Heart left ventricle (tissue), 13 donors: ENCODE data around the gene FAM20C.

Experiments used
- POLR2A ChIP-seq, 2 donors: fragments of 450-650 bp; IDR thresholded peaks; one replicate each; pipeline ENCODE4 v1.6.1; 2017; ENCODE audit warnings: antibody characterized with exemption in 2 of 2, mild to moderate bottlenecking in 2 of 2, moderate library complexity in 2 of 2
- TF ChIP-seq, protein P1 (sequence below), 12 donors: fragments of 200-600 bp; sonication (generic) in 4 of 12; IDR thresholded peaks; one replicate each; pipeline versions ENCODE4 v1.5.0 to v1.8.0; 2018 to 2022; ENCODE audit warnings: antibody characterized with exemption in 12 of 12, mild to moderate bottlenecking in 5 of 12
- donor health status: ischemic (EF 13 %, LVEDD 7.1; RV severe dilation, severe dysfunction).
- donor health status: DM: no; HTN: yes; CAD: no.
- donor health status: DM: no; HTN: no; CAD: no.
- donor health status: ischemic (EF 25% LVEDD 6.9; RV normal size, moderate dysfunction).
- donor health status: ischemic (EF 25% LVEDD 5.7; RV mildly dilated, moderate dysfunction).
- donor health status: ischemic (EF 35%, LVEDD 5.7; RV mildly dilated, moderate dysfunction).
- donor health status: nonischemic (EF 11% LVEDD 7.7; RV severe dilation, severe dysfunction).
- donor health status: DM: yes; HTN: yes; CAD: no.
- donor health status: PGD.
- donor health status: ischemic (EF 29% LVEDD 5.4; RV normal size, mild dysfunction).
- donor health status: nonischemic (EF 23%, LVEDD 6.1; RV moderate dilation, normal function).

DNA sequence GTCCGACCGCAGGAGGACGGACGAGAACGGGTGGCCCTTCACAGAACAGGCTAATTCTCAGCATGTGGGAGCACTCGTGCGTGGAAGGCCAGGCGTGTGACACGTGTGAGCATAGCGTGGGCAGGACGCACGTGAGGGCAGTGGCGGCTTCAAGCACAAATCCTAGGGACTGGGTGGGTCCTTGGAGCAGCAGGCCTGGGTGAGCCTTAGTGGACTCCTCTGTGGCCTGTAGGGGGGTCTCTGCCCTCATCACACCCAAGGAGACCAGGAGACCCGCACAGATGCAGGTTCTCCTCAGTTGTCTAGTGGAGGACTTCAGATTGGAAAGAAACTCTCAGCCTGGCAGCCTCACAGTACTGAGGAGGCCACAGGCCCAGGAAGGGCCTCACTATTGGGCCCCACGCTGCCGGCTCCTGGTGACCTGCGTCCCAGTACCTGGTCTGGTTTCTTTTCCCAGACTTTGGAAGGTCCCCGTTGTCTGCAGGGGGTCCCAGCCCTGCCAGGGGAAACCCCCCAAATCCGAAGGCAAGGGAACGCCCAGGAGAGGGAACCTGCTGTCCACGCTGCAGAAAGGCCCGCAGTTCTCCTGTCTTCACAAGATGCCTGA is 49.1 kb upstream of the FAM20C start:
- TF ChIP-seq, protein P1, sequence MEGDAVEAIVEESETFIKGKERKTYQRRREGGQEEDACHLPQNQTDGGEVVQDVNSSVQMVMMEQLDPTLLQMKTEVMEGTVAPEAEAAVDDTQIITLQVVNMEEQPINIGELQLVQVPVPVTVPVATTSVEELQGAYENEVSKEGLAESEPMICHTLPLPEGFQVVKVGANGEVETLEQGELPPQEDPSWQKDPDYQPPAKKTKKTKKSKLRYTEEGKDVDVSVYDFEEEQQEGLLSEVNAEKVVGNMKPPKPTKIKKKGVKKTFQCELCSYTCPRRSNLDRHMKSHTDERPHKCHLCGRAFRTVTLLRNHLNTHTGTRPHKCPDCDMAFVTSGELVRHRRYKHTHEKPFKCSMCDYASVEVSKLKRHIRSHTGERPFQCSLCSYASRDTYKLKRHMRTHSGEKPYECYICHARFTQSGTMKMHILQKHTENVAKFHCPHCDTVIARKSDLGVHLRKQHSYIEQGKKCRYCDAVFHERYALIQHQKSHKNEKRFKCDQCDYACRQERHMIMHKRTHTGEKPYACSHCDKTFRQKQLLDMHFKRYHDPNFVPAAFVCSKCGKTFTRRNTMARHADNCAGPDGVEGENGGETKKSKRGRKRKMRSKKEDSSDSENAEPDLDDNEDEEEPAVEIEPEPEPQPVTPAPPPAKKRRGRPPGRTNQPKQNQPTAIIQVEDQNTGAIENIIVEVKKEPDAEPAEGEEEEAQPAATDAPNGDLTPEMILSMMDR (IDR thresholded peaks at IDR 0.05): no peak
- no peak for TF ChIP-seq POLR2A (IDR thresholded peaks at IDR 0.05)
